DOHH2 (cell line): Measurements from ENCODE around the gene CROCC.

Experiments used
- H3F3A ChIP-seq: fragments of 200-600 bp; sonication (generic), shearing (Covaris generic); 2 replicates; pipeline ENCODE4 v1.6.0; 2016; ENCODE audit warnings: antibody characterized with exemption, mild to moderate bottlenecking; ENCODE audit not compliant: control insufficient read depth, insufficient read depth
- H3K27ac ChIP-seq: fragments of 200-600 bp; sonication (generic); 2 replicates; pipeline ENCODE4 v1.5.1; 2014; ENCODE audit warnings: low read depth, mild to moderate bottlenecking, low read length, moderate library complexity
- H3K27me3 ChIP-seq: fragments of 200-600 bp; sonication (generic); 2 replicates; pipeline ENCODE4 v1.6.1; 2014; ENCODE audit warnings: mild to moderate bottlenecking, low read length, mixed read lengths; ENCODE audit not compliant: control insufficient read depth
- H3K36me3 ChIP-seq: fragments of 200-600 bp; sonication (generic); 2 replicates; pipeline ENCODE4 v1.6.1; 2014; ENCODE audit warnings: mild to moderate bottlenecking, low read length, moderate library complexity, mixed read lengths; ENCODE audit not compliant: control insufficient read depth
- H3K4me1 ChIP-seq: fragments of 200-600 bp; sonication (generic); 2 replicates; pipeline ENCODE4 v1.6.1; 2014; ENCODE audit warnings: mild to moderate bottlenecking, low read length, mixed read lengths; ENCODE audit not compliant: control insufficient read depth
- H3K4me2 ChIP-seq: fragments of 200-600 bp; sonication (generic); 2 replicates; pipeline ENCODE4 v1.6.0; 2014; ENCODE audit warnings: mild to moderate bottlenecking, low read length, moderate library complexity
- H3K4me3 ChIP-seq: fragments of 200-600 bp; sonication (generic); 2 replicates; pipeline ENCODE4 v1.5.1; 2014; ENCODE audit warnings: mild to moderate bottlenecking, low read length, mixed read lengths
- H3K79me2 ChIP-seq: fragments of 200-600 bp; sonication (generic); 2 replicates; pipeline ENCODE4 v1.6.1; 2014; ENCODE audit warnings: mild to moderate bottlenecking, low read length, mixed read lengths; ENCODE audit not compliant: control insufficient read depth
- H3K9me2 ChIP-seq: fragments of 200-600 bp; sonication (generic); replicated peaks from 2 replicates; pipeline ENCODE4 v1.6.1; 2014; ENCODE audit warnings: mild to moderate bottlenecking, low read length, mixed read lengths; ENCODE audit not compliant: control insufficient read depth
- H3K9me3 ChIP-seq: fragments of 200-600 bp; sonication (generic); 2 replicates; pipeline ENCODE4 v1.6.1; 2014; ENCODE audit warnings: antibody characterized with exemption, low read length, mixed read lengths; ENCODE audit not compliant: control insufficient read depth, insufficient read depth
- H4K20me1 ChIP-seq: fragments of 200-600 bp; sonication (generic); 2 replicates; pipeline ENCODE4 v1.6.0; 2014; ENCODE audit warnings: low read depth, mild to moderate bottlenecking, antibody characterized with exemption, low read length, moderate library complexity; ENCODE audit not compliant: control insufficient read depth, insufficient read depth
- EZH2phosphoT487 ChIP-seq: fragments of 200-600 bp; sonication (generic); IDR thresholded peaks from 2 replicates; pipeline ENCODE4 v1.6.1; 2017; ENCODE audit warnings: borderline replicate concordance, mild to moderate bottlenecking, antibody characterized with exemption, low read length, moderate library complexity, mixed read lengths
- TF ChIP-seq, protein P1 (sequence below): fragments of 200-600 bp; sonication (generic); IDR thresholded peaks from one replicate; pipeline ENCODE4 v1.5.1; 2014; ENCODE audit warnings: antibody characterized with exemption, mild to moderate bottlenecking, low read depth, low read length; ENCODE audit not compliant: poor library complexity, severe bottlenecking

The CROCC gene

GRCh38 chr1:16973215-16973614 lies 51.5 kb downstream of the CROCC start:
- H3K4me1 ChIP-seq, result no peaks in the 10 kb centered on the region
- no peaks in the 10 kb centered on the region for H3K36me3 ChIP-seq
- TF ChIP-seq, protein P1, sequence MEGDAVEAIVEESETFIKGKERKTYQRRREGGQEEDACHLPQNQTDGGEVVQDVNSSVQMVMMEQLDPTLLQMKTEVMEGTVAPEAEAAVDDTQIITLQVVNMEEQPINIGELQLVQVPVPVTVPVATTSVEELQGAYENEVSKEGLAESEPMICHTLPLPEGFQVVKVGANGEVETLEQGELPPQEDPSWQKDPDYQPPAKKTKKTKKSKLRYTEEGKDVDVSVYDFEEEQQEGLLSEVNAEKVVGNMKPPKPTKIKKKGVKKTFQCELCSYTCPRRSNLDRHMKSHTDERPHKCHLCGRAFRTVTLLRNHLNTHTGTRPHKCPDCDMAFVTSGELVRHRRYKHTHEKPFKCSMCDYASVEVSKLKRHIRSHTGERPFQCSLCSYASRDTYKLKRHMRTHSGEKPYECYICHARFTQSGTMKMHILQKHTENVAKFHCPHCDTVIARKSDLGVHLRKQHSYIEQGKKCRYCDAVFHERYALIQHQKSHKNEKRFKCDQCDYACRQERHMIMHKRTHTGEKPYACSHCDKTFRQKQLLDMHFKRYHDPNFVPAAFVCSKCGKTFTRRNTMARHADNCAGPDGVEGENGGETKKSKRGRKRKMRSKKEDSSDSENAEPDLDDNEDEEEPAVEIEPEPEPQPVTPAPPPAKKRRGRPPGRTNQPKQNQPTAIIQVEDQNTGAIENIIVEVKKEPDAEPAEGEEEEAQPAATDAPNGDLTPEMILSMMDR, result no peak
- no peak for TF ChIP-seq EZH2phosphoT487
- no peaks in the 10 kb centered on the region for H3F3A ChIP-seq
- H3K9me2 ChIP-seq, result no peaks in the 10 kb centered on the region
- no peaks in the 10 kb centered on the region for H3K79me2 ChIP-seq
- H3K9me3 ChIP-seq, result no peaks in the 10 kb centered on the region
- H3K4me2 ChIP-seq, result no peak overlapping the region
- no peak overlapping the region for H3K4me3 ChIP-seq
- no peaks in the 10 kb centered on the region for H3K27me3 ChIP-seq
- H3K27ac ChIP-seq, result no peak overlapping the region
- H4K20me1 ChIP-seq, result no peaks in the 10 kb centered on the region

- Histone ChIP-seq H4K20me1 (no peaks in the 10 kb centered on the region), H3K4me2 (no peak overlapping the region), H3K9me3 (no peaks in the 10 kb centered on the region), H3K4me3 (no peak overlapping the region), H3K79me2 (no peaks in the 10 kb centered on the region), H3K4me1 (no peaks in the 10 kb centered on the region), H3K27me3 (peaks cover 13% of the 10 kb centered on the region), H3F3A (no peaks in the 10 kb centered on the region), H3K9me2 (no peaks in the 10 kb centered on the region), H3K36me3 (no peaks in the 10 kb centered on the region), H3K27ac (no peak overlapping the region)
- TF ChIP-seq EZH2phosphoT487, result no peak
- TF ChIP-seq, protein P1, result no peak
Measured at GRCh38 chr1:16975211-16975610, 53.5 kb downstream of the CROCC start.

GRCh38 chr1:16975838-16976237 lies 54.1 kb downstream of the CROCC start:
- Histone ChIP-seq H3F3A (no peaks in the 10 kb centered on the region), H3K79me2 (no peaks in the 10 kb centered on the region), H4K20me1 (no peaks in the 10 kb centered on the region), H3K36me3 (no peaks in the 10 kb centered on the region), H3K9me2 (no peaks in the 10 kb centered on the region), H3K4me3 (no peak overlapping the region), H3K9me3 (no peaks in the 10 kb centered on the region), H3K4me1 (no peaks in the 10 kb centered on the region), H3K4me2 (no peak overlapping the region), H3K27ac (no peak overlapping the region), H3K27me3 (peaks cover 17% of the 10 kb centered on the region)
- TF ChIP-seq EZH2phosphoT487, result no peak
- TF ChIP-seq, protein P1, result no peak

DNA sequence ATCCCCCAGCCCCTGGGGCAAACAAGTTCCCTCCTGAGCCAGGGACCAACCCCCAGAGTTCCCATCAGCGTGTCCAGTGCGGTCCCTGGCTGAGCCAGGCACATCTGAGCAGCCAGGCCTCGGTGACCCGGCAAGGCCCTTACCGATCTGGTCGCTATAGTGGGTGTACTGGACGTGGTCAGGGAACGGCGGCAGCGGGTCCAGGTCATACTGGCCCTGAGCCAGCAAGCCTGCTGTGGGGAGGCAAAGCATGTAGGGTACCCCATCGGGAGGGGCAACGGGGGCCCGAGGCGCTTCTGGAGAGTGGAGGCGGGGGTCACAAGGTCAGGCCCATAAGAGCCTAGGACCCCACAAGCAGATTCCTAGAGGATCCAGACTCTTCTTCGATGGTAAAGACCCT lies 55.2 kb downstream of the CROCC start:
- Histone ChIP-seq H3K4me2 (no peak overlapping the region), H4K20me1 (no peaks in the 10 kb centered on the region), H3F3A (no peaks in the 10 kb centered on the region), H3K4me1 (no peaks in the 10 kb centered on the region), H3K9me3 (no peaks in the 10 kb centered on the region), H3K79me2 (no peaks in the 10 kb centered on the region), H3K4me3 (no peak overlapping the region), H3K36me3 (no peaks in the 10 kb centered on the region), H3K27me3 (peaks cover 24% of the 10 kb centered on the region), H3K27ac (no peak overlapping the region), H3K9me2 (no peaks in the 10 kb centered on the region)
- TF ChIP-seq, protein P1, result no peak
- no peak for TF ChIP-seq EZH2phosphoT487
